OCI-LY7 (cell line): ENCODE results near the gene CEP95. TPM values are rescaled to one million over a fixed set of nuclear protein-coding genes. Genes with fewer than 3 reads are reported as not detected.

ENCODE experiments used
- BruUV-seq: library from RNA; stranded (reverse); fragments of 400-500 nt; replicated peaks from 2 replicates; lab custom pipeline; 2021; lab: Mats Ljungman, UMichigan
- CTCF ChIA-PET: fragments of 300-600 bp; sonication (Branson Sonifier 250); formaldehyde crosslinking; loops from one replicate; lab custom pipeline; 2022; ENCODE audit warnings: antibody characterized with exemption; ENCODE audit not compliant: unreplicated experiment; lab: Charles Lee
- POLR2A ChIA-PET: fragments of 300-600 bp; sonication (Branson Sonifier 250); formaldehyde crosslinking; loops from one replicate; lab custom pipeline; 2022; ENCODE audit warnings: antibody characterized with exemption; lab: Charles Lee
- DNase-seq: peaks from one replicate; pipeline ENCODE4 v3.0.0-alpha.2; 2015; ENCODE audit warnings: low spot score
- H2AFZ ChIP-seq: fragments of 200-600 bp; sonication (generic), shearing (Covaris generic); 2 replicates; pipeline ENCODE4 v1.6.1; 2014; ENCODE audit warnings: mild to moderate bottlenecking, antibody characterized with exemption, low read length, moderate library complexity
- H3K27ac ChIP-seq: fragments of 200-600 bp; sonication (generic); 2 replicates; pipeline ENCODE4 v1.5.1; 2014; ENCODE audit warnings: mixed run types, low read depth, mild to moderate bottlenecking, moderate library complexity, low read length, inconsistent platforms; ENCODE audit not compliant: poor library complexity, severe bottlenecking
- H3K36me3 ChIP-seq: fragments of 200-600 bp; sonication (generic); 2 replicates; pipeline ENCODE4 v1.6.1; 2014; ENCODE audit warnings: mild to moderate bottlenecking, antibody characterized with exemption, low read length, moderate library complexity, mixed read lengths; ENCODE audit not compliant: insufficient read depth
- H3K4me1 ChIP-seq: fragments of 200-600 bp; sonication (generic); 2 replicates; pipeline ENCODE4 v1.5.1; 2014; ENCODE audit warnings: mild to moderate bottlenecking, low read length; ENCODE audit not compliant: insufficient read depth, poor library complexity, severe bottlenecking
- H3K4me2 ChIP-seq: fragments of 200-600 bp; sonication (generic); 2 replicates; pipeline ENCODE4 v1.6.1; 2014; ENCODE audit warnings: mild to moderate bottlenecking, low read length
- H3K4me3 ChIP-seq: fragments of 200-600 bp; sonication (generic); 2 replicates; pipeline ENCODE4 v1.5.1; 2014; ENCODE audit warnings: mild to moderate bottlenecking, low read depth, low read length; ENCODE audit not compliant: poor library complexity, severe bottlenecking
- H3K79me2 ChIP-seq: fragments of 200-600 bp; sonication (generic); 2 replicates; pipeline ENCODE4 v1.6.1; 2016; ENCODE audit warnings: low read depth, mild to moderate bottlenecking, low read length, moderate library complexity, mixed read lengths; ENCODE audit not compliant: insufficient read depth
- H3K9me2 ChIP-seq: fragments of 200-600 bp; sonication (generic); 2 replicates; pipeline ENCODE4 v1.6.1; 2016; ENCODE audit warnings: mild to moderate bottlenecking, low read length, mixed read lengths; ENCODE audit not compliant: insufficient read depth
- H3K9me3 ChIP-seq: fragments of 200-600 bp; sonication (generic); 2 replicates; pipeline ENCODE4 v1.6.1; 2014; ENCODE audit warnings: mild to moderate bottlenecking, mixed run types, low read length, mixed read lengths
- H4K20me1 ChIP-seq: fragments of 200-600 bp; sonication (generic); 2 replicates; pipeline ENCODE4 v1.6.1; 2014; ENCODE audit warnings: mild to moderate bottlenecking, antibody characterized with exemption, low read length, moderate library complexity, mixed read lengths; ENCODE audit not compliant: insufficient read depth
- CTCF ChIP-seq: fragments of 200-600 bp; sonication (generic); conservative IDR thresholded peaks from 2 replicates; pipeline ENCODE4 v1.5.1; 2014; ENCODE audit warnings: mild to moderate bottlenecking, antibody characterized with exemption, low read length, moderate library complexity, mixed read lengths
- EZH2phosphoT487 ChIP-seq: fragments of 200-600 bp; sonication (generic); IDR thresholded peaks from 2 replicates; pipeline ENCODE4 v1.6.1; 2018; ENCODE audit warnings: low read depth, borderline replicate concordance, mild to moderate bottlenecking, mixed run types, antibody characterized with exemption, low read length, moderate library complexity, mixed read lengths
- intact Hi-C: fragments of 100-400 bp; cut with micrococcal nuclease; formaldehyde crosslinking; loops from one replicate; pipeline ENCODE4 v1.10.0; 2022; ENCODE audit not compliant: unreplicated experiment
- total RNA-seq, 2 experiments: library from RNA; depleted of rRNA in 1 of 2; stranded (reverse); fragments of >200 nt in 1 of 2; shearing (Covaris generic) in 1 of 2; gene quantifications; 2 replicates each; pipeline ENCODE4 v1.2.3, GENCODE V29; 2014 to 2022

CEP95 gene
- total RNA-seq, 2 experiments from 2014 or later = 62.7 to 89.6 TPM

GRCh38 chr17:64497565-64498035 is 9.2 kb upstream of the CEP95 start:
- Histone ChIP-seq H3K79me2 (peaks cover 80% of the 10 kb centered on the region), H3K9me2 (no peaks in the 10 kb centered on the region), H3K4me1 (peaks cover 67% of the 10 kb centered on the region), H3K4me3 (peak overlapping the region; percentile 87), H3K27ac (peak overlapping the region; percentile 96), H2AFZ (no peak overlapping the region), H4K20me1 (peaks cover 34% of the 10 kb centered on the region; the same call in 1 of the 2 replicates), H3K9me3 (no peaks in the 10 kb centered on the region), H3K36me3 (peaks cover 74% of the 10 kb centered on the region), H3K4me2 (peak overlapping the region; percentile 76)
- ChIA-PET POLR2A (interaction anchor here (1.6 to 2.0 kb wide), 3 partner anchors 8 to 78 kb away, joined by 6 to 17 read pairs (median 7); partner anchors contain the start of gene DDX5), CTCF (no interaction called here)
- DNase-seq = no peak
- no TSS peak for BruUV-seq
- TF ChIP-seq CTCF (peak; percentile 50; the same call in 1 of the 2 replicates), EZH2phosphoT487 (no peak)
- intact Hi-C loops = loop anchor here (1.0 to 5.0 kb wide), 2 partner anchors 152 to 570 kb away; no protein-coding TSS in a partner anchor

GRCh38 chr17:64498308-64499203 is 8.2 kb upstream of the CEP95 start:
- no peaks in the 10 kb centered on the region for H3K9me2 ChIP-seq
- no peak for DNase-seq
- intact Hi-C loops = loop anchor here (5.0 kb wide), 1 partner anchor 571 kb away; no protein-coding TSS in a partner anchor
- TF ChIP-seq CTCF (no peak), EZH2phosphoT487 (no peak)
- peaks cover 43% of the 10 kb centered on the region; the same call in 1 of the 2 replicates for H4K20me1 ChIP-seq
- H3K27ac ChIP-seq = peak overlapping the region; percentile 96
- peak overlapping the region; percentile 87 for H3K4me3 ChIP-seq
- CTCF ChIA-PET = no interaction called here
- POLR2A ChIA-PET = interaction anchor here (0.6 to 1.4 kb wide), 6 partner anchors 19 to 103 kb away, joined by 3 to 4 read pairs (median 4); no protein-coding TSS in a partner anchor
- peak overlapping the region; percentile 76 for H3K4me2 ChIP-seq
- peaks cover 74% of the 10 kb centered on the region for H3K36me3 ChIP-seq
- peaks cover 80% of the 10 kb centered on the region for H3K79me2 ChIP-seq
- no peak overlapping the region for H2AFZ ChIP-seq
- no peaks in the 10 kb centered on the region for H3K9me3 ChIP-seq
- no TSS peak for BruUV-seq
- H3K4me1 ChIP-seq = peaks cover 67% of the 10 kb centered on the region
